A172 (cell line): ENCODE measurements around the gene OR5AU1. TPM values are rescaled to one million over a fixed set of nuclear protein-coding genes. Genes with fewer than 3 reads are reported as not detected.
"Not testable (repeated sequence)": the region's sequence is repeated elsewhere in the genome, so short reads cannot be mapped to it uniquely, and the experiment has no call there.

ENCODE experiments used
- DNase-seq: peaks from one replicate; pipeline ENCODE4 v3.0.0-alpha.2; 2015; ENCODE audit warnings: low spot score
- total RNA-seq: library from RNA; depleted of rRNA; stranded (reverse); fragments of >200 nt; shearing (Covaris generic); gene quantifications from 2 replicates; pipeline ENCODE4 v1.2.3, GENCODE V29; 2014

The OR5AU1 gene
- total RNA-seq, 1 experiment from 2014 or later: not detected

- DNase-seq: no peak
Observed at GRCh38 chr14:21171128-21171527, 15.3 kb upstream of the OR5AU1 start.

DNA sequence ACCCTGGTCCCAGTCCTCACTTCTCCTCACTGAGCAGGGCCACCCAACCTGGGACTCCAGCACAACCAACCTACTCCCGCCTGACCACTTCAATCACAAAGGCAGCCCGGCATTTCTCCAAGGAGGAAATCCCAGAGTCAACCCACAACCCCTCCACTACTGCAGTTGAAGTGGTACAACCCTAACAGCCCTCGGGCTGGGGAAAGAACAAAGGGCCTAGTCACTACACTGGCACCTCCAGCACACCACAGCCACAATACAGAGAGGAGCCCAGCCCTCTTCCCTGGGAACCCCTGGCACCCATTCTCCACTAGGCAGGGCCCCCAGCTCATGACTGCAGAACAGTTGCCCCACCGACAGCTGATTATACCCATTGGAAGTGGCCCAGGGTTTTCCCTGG lies 13.7 kb upstream of the OR5AU1 start:
- DNase-seq: no peak

DNA sequence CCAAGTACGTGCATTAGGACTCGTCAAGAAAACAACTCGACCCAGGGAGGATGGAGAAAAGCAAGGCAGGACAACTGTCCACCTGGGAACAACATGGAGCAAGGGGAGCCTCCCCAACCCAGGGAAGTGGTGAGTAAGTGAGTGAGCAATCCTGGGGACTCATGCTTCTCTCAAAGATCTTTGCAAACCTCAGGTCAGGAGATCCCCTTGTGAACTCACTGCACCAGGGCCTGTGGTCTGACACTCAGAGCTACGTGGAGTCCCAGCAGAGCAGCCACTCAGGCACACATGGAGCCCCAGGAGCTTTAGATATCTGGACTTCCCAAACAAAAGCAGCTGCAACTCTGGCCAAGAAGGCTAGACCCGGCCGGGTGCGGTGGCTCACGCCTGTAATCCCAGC lies 12.2 kb upstream of the OR5AU1 start:
- DNase-seq: peak; percentile 2

GRCh38 chr14:21165670-21166069 lies 9.8 kb upstream of the OR5AU1 start:
- DNase-seq: not testable (repeated sequence)

- DNase-seq: peak; percentile 1
Observed at GRCh38 chr14:21165002-21165605, 9.2 kb upstream of the OR5AU1 start.

DNA sequence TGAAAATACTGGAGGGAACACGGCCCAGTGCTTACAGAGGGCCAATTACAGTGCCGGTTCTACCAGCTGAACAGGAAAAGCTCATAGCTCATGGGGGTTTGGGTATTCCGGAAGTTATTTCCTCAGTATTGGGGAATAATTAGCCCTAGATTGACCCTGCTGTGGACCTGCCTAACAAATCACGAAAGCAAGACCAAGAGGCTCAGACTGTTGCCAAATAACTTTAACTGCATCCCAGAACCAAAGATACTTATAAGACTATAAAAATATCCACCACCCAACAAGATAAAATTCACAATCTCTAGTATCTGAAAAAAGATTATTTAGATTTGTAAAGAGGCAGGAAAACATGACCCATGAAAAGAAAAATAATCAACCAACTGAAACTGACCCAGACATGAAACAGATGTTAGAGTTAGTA lies 8.0 kb upstream of the OR5AU1 start:
- DNase-seq: no peak

GRCh38 chr14:21162081-21162480 lies 6.2 kb upstream of the OR5AU1 start:
- DNase-seq: no peak

DNA sequence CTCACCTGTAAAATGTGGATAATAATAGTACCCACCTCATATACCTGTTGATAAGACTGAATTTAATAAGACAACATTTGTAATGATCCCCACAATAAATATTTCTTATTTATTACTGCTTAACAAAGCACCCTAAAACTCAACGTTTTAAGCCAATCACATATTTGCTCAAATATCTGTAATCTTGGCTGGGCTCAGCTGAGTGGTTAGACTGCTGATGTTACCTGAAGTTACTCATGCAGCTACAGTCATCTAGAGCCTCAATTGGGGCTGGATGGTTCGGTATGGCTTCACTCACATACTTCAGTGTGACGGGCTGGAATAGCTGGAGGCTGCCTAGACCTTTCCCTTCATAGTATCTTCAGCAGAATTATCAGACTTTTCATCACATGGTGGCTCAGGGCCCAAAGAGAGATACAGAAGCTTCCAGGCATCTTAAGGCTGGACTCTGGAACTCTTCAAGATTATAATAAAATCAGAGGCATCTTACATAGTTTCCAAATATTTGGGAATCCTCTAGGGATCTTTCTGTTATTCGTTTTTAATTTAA lies 4.3 kb upstream of the OR5AU1 start:
- DNase-seq: no peak

DNA sequence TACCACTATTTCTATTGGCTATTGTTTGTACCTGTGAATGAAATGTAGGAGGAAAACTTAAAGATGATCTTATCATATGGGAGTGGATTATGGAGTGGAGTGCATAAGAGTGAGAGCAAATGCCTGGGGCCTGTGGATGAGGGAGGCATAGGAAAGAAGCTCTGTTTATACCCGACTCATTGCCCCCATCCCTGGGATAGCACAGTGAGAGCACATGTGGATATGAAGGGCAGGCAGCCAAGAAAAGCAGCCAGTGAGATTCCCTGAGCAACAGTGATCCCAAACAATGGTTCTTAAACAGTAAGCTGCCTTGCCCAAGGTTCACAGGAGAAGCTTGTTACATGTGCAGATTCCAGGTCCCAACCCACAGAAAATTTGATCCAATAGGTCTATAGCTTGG lies 2.3 kb upstream of the OR5AU1 start:
- DNase-seq: not testable (repeated sequence)

DNA sequence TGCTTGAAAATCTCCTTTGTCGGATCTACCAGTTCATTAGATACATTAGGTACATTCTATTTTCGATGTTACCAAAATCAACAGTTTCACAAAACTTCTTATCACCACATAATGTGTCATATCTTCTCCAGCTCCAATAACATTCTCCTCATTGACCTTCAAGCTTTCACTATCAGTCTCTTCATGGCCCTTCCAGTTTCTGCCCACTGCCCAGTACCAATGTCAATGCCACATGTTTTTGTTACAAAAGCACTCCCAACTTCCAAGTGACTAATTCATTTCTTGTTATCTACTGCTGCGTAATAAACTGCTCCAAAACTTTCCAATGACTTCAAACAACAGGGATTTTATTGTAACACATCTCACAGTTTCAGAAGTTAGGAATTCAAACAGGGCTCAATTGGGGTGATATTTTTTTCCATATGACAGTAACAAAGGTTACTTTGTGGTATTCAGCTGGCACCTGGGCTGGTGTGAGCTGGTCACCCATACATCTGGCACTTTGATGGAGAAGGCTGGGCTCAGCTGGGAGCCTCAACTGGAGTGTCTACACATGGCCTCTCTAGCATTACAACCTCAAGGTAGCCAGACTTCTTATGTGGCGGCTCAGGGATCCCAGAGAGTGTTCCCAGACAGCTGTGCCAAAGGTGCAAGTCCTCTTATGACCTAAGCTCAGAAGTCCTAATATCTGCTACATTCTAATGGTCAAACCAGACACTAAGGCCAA lies 6.1 kb downstream of the OR5AU1 start:
- DNase-seq: no peak

GRCh38 chr14:21145437-21145836 lies 10.4 kb downstream of the OR5AU1 start:
- no peak for DNase-seq

DNA sequence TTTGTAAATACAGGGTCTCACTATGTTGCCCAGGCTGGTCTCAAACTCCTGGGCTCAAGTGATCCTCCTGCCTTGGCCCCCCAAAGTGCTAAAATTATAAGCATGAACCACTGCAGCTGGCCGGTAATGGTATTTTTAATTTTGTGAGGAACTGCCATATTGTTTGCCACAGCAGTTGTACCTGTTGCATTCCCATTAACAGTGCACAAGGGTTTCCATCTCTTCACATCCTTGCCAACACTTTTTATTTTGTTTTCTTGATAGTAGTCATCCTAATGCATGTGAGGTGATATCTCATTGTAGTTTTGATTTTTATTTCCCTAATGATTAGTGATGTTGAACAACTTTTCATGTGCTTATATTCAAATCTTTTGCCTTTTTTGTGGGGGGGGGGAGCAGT lies 13.5 kb downstream of the OR5AU1 start:
- DNase-seq: no peak

DNA sequence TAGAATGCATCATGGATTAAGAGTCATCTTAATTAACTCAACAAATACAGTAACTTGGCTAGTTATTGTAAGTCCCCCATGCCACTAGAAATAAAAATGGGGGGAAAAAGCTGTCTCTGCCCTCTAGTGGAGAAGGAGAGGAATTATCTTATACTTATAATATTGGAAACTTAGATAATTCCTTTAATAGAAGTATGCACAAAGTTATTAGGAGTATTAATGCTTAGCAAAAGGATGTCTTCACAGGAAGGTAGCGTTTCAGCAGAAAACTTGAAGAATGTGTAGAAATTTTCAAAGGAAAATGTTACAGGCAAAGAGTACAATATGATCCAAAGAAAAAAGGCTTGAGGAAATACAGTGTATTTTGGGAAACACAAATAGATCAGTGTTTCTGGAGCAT lies 19.8 kb downstream of the OR5AU1 start:
- DNase-seq: no peak

- DNase-seq: no peak
Observed at GRCh38 chr14:21133901-21134300, 22.0 kb downstream of the OR5AU1 start.

GRCh38 chr14:21123429-21123828 lies 32.4 kb downstream of the OR5AU1 start:
- DNase-seq: no peak

GRCh38 chr14:21121122-21121521 lies 34.7 kb downstream of the OR5AU1 start:
- no peak for DNase-seq

DNA sequence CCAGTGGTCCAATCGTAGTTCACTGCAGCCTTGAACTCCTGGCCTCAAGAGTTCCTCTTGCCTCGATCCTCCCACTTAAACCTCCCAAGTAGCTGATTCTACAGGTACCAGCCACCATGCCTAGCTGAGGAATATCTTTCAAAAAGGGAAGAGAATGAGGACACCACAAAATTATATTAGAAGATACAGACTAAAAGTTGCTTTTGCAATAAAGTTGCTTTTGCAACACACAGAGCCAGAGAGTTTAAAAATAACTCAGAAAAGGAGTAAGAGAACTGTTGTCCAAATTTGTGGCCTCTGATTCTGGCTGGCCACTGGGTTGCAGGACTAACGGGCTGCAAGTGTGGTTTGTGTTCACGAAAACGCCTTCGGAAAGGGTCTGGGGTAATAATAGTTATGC lies 35.2 kb downstream of the OR5AU1 start:
- DNase-seq: no peak

DNA sequence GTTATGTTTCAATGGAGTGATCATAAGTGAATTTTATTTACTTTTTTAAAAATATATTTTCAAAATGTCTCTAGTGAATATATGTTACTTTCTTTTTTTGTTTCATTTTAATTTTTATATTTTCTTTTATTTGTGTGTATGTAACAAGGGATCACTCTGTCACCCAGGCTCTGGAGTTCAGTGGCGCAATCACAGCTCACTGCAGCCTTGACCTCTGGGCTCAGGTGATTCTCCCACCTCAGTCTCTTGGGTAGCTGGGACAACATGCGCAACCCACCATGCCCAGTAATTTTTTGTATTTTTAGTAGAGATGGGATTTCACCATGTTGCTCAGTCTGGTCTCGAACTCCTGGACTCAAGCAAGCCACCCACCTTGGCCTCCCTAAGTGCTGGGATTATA lies 36.9 kb downstream of the OR5AU1 start:
- no peak for DNase-seq

GRCh38 chr14:21113369-21113768 lies 42.5 kb downstream of the OR5AU1 start:
- DNase-seq: no peak

GRCh38 chr14:21112255-21112654 lies 43.6 kb downstream of the OR5AU1 start:
- no peak for DNase-seq

DNA sequence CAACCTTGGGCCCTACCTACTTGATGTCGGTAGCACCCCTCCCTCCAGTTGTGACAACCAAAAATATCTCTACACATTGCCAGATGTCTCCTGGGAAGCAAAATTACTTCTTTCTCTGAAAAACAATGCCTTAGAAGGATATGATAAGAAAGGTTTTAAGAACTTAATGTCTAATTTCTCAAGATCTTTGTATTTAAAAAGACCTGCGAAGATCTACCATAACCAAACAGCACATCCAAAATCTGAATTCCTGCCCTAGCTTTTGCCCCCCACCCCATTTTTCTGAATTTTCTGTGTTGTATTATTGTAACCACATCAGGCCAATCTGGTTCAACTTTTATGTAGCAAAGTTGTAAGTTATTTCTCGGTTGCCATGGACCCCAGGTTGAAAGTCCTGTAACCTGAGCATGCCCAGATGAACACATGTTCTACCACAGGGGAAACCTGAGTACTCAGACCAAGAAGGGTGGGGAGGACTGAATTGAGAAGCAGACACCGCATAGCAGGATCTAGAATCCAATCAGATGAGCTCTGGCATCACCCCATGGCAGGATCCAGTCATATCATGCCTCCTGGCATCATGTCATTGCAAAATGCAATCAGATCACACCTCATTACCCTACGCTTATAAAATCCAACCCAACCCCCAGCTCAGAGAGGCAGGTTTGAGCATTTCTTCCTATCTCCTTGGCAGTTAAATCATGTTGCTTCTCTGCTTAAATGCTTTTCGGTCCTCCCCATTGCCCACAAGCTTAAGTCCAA lies 46.3 kb downstream of the OR5AU1 start:
- DNase-seq: no peak

DNA sequence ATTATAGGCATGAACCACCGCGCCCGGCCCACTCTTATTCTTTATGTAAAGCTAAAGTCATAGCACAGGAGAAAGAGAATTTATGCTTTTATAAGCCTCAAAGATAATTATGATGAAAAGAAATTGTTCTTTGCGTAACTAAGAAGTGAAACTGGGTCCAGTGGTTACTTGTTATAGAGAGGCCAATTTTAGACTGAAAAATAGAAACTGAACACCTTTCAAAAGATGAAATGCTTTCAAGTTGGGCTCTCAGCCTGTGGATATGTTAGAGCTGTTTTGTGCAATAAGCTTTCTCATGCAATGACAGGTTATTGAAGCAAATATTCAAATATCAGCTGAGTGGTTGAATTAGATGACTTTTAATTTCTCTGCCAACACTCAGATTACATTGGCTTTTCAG lies 47.1 kb downstream of the OR5AU1 start:
- no peak for DNase-seq
